GM19455 (cell line): ENCODE measurements around the gene ISCA1.

Experiments
- ATAC-seq: cut with Tn5 transposase; IDR thresholded peaks from one replicate; pipeline ENCODE4 v1.9.1; 2021; ENCODE audit not compliant: unreplicated experiment

ISCA1 gene

DNA sequence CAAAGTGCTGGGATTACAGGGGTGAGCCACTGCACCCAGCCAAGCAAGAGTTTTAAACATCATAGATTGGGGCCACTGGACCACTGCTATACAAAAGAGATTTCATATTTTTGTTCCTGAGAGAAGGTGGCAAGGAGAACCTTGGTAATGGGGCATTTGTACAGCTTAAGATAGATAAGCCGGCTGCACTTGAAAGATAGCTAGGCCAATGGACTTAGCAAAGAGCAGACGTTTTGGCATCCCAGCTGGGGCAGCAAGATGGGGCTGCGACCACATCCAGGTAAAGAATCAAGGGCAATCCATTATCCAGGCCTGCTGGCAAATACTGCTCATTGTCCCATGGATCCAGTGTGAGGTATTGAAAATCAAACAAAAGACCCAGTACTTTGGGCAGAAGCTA lies 3.9 kb upstream of the ISCA1 start:
- ATAC-seq = no peak

DNA sequence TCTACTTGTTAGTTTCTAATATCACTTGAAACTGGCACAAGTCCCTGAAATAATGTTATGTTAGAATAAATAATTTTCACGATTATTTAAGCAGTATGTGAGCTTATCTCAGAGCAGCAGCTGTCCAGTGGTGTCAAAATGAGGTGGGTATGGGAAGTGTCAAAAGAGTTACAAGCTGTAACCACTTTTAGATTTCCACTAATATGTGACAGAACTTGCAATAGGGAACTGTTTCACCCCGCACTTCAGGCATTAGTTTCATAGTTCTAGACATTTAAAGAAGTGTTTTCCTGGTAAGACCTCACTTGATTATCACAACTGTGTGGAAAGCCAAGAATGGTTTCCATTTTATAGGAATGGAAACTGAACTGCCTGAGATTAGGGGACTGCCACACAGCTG lies 2.9 kb upstream of the ISCA1 start:
- no peak for ATAC-seq

DNA sequence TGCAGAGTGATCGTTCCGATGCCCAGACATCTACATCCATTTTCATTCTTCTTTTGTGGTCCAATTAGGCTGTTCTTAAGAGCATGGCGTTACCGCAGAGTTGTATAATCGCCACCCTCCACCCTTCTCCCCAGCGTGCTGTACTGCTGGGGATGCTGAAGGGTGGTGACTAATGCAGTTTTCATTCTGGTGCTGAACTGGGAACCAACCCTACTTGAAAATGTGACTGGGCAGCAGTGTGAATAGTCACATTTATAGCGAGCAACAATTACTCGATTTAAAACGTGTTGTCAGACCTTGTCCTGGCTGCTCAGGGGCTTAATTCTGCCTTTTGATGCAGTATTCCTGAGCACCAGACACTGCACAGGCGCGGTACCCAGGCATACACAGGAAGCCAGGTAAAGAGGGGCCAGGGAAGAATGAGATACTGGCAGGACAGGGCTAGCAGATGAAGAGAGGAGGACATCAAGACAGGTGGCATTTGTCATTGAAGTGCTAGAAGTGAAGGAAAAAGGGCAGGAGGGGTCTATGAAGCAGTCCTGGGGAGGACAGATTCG lies 719 bp upstream of the ISCA1 start:
- peak; percentile 15 for ATAC-seq

DNA sequence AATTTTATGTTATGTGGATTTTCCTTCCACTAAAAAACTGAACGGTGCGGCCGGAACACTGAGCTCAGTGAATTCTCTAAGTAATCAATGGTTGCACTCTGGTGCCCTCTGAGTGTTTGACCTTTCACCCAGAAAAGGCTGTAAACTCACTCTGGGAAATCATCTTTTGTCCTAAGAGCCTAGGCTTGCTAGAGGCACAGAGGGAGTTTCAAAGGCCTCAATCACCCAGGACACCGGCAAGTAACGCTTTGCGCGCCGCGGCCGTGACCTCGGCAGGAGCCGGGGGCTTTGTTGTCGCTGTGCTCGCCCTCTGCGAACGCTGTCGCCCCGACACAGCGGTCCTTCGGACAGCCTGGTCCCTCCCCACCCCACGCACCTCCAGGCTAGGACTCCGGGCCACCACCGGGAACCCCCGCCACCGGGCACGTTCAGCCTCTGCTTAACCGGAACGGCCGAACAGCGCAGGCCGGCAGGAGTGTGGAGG lies 703 bp downstream of the ISCA1 start:
- ATAC-seq = peak; percentile 36

DNA sequence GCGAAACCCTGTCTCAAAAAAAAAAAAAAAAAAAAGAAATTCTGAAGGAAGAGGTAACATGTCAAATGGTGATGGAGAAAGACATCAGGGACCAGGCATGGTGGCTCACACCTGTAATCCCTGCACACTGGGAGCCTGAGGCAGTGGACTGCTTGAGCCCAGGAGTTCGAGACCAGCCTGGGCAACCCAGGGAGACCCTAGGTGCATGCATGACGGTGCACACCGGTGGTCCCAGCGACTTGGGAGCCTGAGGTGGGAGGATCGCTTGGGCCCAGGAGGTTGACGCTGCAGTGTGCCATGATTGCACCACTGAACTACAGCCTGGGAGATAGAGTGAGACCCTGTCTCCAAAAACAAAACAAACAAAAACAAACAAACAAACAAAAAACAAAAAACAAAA lies 1.8 kb downstream of the ISCA1 start:
- ATAC-seq = no peak

DNA sequence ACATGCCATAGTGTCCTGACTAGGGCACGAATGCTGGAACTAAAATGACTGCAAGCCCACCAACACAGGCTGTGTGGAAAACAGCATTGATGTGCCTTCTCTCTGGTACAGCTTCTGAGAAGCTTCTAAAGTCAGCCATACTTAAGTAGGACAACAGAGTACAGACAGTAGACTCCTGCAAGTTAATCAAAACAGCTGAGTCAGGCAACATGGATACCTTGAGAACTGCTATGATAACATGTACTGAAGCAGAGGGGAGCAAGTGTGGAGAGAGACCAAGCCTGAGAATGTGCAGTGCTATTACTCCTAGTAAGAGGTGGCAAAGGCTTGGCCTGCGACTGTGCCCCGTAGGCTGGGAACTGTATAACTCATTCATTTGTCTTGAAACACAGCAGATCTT lies 2.5 kb downstream of the ISCA1 start:
- no peak for ATAC-seq

DNA sequence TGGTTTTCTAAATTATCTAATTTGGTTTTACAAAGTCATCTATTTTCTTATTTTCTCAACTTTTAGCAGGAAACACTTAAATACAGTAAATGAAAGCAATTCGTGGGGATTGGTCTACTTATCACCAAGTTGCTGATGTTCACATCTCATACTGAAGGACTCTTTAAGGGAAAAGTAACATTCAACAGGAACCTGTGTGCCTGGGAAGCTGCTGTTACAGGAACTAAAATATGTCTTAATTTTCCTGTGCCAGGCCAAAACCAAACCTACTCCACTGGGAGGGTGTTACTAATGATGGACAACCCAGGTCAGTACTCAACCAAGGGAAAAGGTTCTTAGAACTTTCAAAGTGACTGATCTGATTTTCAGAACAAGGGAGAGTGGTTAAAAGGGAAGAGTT lies 5.3 kb downstream of the ISCA1 start:
- ATAC-seq = no peak

DNA sequence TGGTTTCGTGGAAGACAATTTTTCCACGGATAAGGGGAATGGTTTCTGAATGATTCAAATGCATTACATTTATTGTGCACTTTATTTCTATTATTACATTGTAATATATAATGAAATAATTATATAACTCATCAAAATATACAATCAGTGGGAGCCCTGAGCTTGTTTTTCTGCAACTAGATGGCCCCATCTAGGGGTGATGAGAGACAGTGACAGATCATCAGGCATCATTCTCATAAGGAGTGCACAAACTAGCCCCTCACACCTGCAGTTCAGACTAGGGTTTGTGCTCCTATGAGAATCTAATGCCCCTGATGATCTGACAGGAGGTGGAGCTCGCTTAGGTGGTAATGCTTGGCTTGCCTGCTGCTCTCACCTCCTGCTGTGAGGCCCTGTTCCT lies 6.4 kb downstream of the ISCA1 start:
- ATAC-seq = no peak

DNA sequence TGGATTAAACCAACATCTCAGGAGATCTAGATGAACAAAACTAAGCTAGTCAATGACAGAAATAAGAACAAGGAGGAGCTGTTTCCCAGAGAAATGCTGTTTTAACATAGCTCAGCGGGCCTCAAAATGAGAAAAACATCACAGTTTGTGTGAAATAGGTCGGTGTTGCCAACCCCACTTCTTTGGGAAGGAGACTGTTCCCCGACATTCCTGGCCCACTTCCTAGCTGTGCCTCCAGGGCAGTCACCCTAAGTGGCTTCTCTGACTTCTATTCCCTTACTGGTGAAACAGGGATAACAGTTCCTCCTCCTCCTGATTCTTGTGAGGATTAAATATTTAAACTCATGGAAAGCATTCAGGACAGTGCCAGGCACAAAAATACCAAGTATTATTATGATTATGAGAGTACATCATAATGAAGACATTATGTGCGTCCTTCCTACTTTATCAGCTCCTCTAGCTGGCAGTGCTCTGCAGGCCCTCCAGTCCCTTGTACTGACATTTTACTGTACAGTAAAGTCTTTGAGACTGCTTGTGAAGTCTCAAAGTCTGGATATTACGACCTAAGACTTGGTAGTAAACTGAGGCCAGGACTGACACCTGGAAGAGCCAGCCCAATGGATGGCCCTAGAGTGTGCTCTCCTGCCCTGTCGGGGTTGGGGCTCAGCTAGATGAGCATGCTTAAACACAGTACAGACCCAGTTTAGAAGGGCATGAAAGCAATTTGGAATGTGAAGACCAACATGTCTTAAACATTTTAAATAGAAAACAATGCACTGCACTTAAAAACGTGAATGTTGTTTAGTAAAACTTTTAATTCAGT lies 7.3 kb downstream of the ISCA1 start:
- ATAC-seq = no peak

DNA sequence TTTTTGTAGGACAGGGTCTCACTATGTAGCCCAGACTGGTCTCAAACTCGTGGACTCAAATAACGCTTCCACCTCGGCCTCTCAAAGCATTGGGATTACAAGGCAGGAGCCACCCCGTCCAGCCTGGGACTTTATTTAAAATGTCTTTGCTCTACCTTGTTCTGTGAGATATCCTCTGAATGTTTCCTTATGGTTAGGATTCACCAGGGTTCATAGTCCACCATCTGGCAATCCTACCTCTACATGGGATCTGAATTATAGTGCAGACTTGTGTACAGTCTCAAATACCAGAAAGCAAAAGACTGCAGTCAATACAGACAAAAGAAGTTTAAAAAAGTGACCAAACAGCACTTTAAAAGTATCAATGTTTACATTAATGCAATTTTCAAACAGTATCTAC lies 10.1 kb downstream of the ISCA1 start:
- no peak for ATAC-seq

DNA sequence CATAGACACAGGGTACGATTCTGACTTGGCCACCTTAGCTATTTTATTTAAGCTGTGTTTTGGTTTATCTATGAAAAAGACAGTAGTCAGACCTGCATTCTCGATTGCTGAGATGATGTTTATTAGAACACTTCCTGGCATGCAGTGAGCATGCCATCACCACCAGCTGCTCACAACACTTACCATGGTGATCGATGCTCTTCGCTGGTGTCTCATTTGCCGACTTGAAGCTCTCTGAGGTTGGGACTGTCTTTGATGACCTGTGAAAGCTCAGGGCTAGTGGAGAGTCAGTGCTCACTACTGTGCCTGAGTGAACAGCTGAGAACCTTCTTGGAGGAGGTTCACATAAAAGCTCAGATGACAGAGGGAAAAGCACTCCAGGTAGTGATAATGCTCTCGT lies 18.5 kb downstream of the ISCA1 start:
- ATAC-seq = no peak

DNA sequence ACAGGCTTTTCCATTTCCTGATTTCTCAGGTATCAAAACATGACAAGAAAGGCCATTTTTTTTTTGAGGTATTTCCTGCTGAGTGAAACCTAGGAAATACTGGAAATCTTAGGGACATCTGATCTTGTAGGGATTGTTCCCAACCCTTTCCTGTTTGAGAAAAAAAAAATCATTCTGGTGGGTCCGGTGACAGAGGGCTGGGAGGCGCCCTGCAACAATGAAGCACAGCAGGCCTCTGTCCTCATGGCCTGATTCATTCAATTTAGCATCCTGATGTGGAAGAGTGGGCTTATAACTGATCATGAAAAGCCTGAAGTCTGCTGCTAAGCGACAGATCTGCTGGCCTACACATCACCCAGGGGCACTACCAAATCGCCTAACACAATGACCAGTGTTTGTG lies 19.8 kb downstream of the ISCA1 start:
- no peak for ATAC-seq

DNA sequence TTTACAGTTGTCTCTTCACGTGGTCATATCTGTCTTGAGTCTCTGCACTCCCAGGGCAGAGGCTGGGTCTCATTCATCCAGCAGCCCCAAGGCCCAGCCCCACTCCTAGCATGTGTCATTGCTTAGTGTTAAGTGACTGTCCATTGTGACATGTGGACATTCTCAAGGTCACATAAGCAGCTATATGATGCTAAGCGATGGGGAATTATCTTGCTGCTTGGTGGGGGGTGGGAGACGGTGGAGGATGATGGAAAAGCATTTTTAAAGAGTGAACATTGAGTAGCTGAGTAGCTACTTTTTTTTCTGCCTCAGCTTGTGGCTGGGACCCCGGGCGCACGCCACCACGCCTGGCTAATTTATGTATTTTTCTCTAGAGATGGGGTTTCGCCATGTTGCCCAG lies 22.8 kb downstream of the ISCA1 start, which contains the start of gene C9orf153:
Gene C9orf153, minus strand, starts transcription at position 101 of the 400 bp plus-strand sequence. CDS start 30,054 bp downstream, outside the sequence.
- no peak for ATAC-seq

DNA sequence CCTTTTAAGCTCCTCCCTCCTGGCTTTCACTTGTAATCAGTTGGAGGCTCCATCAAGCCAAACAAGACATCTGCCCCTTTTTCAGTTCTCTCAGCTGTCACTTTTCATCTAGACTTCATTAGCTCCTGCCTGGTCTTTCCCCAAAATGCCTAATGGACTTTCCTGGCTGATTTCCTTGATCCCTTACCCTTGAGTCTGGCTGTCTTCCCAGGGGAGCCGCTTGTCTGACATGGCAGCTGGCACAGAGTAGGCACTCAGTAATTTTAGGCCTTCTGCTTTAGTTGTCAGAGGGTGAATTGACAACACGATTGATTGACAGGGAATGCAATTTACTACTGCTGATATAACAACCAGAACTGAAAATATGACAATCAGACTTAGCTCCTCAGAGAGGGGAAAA lies 24.9 kb downstream of the ISCA1 start:
- ATAC-seq = no peak

DNA sequence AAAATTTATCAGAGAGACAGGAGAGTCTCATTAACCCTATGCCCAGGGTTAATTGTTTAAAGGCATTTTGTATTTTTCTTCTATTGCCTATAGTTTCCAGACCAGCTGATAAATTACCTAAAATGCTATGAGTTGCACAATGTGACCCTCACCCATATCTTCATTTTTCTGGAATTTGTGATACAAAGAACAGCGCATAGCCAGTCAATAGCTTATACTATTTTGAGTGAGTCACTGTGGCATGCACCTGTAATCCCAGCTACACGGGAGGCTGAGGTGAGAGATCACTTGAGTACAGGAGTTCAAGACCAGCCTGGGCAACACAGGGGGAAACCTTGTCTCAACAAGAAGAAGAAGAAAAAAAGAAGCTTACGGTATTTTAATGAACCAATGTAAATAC lies 25.7 kb downstream of the ISCA1 start:
- no peak for ATAC-seq

DNA sequence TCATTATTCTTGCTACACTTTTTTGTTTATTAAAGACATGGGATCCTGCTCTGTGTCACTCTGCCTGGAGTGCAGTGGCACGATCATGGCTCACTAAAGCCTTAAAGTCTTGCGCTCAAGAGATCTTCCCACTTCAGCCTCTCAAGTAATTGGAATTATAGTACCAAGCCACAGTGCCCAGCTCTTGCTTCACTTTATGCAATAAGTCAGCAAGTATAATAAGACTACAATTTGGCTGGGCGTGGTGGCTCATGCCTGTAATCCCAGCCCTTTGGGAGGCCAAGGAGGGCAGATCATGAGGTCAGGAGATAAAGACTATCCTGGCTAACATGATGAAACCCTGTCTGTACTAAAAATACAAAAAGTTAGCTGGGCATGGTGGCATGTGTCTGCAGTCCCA lies 28.8 kb downstream of the ISCA1 start:
- ATAC-seq = no peak

DNA sequence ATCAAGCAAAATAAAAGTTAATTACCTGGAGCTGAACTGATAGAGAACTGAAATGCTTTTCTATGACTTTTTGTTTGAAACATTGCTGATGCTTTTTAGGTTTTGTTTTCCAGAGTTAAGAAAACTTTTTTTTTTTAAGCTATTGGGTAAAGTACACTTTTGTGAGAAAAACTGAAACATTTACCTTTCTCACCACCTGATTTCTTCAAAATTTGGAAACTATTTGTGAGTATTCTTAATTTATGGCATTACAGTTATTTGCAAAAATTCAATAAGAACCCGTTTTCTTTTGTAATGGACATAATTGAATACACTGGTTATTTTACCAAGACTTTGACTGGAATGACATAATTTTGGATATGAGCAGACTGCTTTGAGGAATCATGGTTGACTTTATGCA lies 29.5 kb downstream of the ISCA1 start:
- no peak for ATAC-seq

DNA sequence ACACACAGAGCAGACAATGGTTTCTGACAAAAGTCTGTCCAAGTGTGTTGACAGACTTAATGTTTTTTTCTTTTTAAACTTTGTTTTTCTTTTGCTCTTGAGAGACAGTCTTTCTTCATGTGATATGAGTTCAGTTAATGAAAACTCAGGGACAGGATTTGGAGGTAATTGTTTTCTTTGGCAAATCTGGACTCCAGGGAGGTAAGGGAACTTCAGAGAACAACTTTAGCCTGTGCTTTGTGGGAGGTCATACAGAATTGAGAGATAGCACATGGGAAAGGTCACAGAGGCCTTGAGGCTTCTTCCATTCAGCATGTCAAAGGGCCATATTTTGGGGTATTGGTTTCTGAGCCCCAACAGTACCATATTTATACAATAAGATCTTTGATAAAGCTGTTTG lies 32.2 kb downstream of the ISCA1 start:
- no peak for ATAC-seq

DNA sequence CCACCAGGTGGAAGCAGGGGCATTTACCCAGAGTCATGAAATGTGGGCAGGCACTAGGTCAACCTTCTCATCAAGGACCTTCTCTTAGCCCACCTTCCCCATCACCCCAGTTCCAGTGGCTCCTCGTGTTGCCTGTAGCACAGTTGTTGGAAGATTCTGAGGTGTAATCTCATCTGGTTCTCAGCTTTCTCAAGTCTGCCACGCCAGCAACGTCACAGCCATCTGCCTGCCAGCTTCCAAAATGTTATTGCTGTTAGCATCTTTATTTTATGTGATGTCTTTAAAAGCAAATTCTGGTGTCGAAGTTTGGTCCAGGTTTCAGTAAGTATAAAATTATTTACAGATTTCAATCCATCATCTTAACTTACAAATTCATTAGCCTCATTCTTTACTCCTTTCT lies 33.6 kb downstream of the ISCA1 start:
- no peak for ATAC-seq

DNA sequence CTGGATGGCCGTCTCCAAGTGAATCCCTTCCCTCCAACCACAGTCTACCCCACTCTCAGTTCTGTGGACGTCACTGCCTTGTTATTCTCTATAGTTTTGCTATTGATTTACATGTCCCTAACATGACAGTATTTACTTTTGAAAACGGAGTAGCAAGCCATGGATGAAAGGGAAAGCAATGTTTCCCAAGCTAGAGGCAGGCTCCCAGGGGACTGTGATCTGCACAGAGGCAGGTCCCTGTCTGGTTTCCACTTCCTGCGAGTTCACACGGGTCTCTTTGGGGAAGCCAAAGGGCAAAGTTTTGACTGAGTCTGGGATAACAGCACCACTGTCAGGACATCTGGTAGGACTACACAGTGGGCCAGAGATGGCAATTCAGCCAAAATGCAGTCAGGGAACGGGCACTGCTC lies 35.6 kb downstream of the ISCA1 start:
- no peak for ATAC-seq

DNA sequence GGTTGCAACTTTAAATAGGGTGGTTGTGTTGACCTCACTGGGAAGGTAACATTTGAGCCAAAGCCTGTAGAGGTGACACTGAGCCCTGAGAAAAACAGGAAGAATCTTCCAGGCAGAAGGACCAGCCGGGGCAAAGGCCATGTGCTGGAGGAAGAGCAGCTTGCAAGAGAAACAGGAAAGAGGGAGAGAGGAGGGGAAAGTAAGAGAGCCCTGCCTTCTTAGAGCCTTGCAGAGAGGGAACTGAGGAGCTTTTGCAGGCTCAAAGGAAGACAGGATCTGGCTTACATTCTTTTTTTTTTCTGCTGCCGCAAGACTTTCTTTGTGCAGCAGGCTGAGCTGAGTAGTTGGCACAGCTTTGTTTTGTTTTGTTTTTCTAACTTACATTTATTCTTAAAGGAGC lies 40.3 kb downstream of the ISCA1 start:
- ATAC-seq = no peak

DNA sequence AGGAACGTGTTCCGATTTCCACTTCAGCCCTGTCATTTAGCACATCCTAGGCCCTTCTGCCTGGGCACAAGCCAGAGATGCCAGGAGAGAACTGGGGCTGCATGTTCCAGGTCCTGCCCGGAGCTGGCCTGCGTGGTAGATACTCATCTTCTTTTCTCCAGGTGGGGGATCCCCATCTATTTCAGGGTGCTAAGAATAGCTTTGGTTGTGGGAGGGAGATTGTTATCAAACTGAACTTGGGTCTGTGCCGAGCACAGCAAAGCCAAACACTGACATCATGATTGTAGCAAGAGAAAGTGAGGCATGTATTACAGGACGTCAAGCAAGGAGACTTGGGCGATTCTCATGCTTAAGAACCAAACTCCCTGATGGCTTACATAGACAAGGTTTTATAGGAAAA lies 41.1 kb downstream of the ISCA1 start:
- ATAC-seq = no peak
